ENCODE results near the gene SLAMF7. TPM values are rescaled to one million over a fixed set of nuclear protein-coding genes. Genes with fewer than 3 reads are reported as not detected.

SLAMF7 gene
- total and polyA plus RNA-seq, 2 experiments from 2014 or later: 0.11 TPM; not detected in 1

GRCh38 chr1:160772331-160772730, 33.3 kb downstream of the SLAMF7 start:
- peaks cover 2% of the 10 kb centered on the region for H3K27me3 Mint-ChIP-seq (ENCODE audit: insufficient read depth, low read depth, poor library complexity)
- Histone ChIP-seq H3K27me3 (ENCODE audit: insufficient read depth) (no peaks in the 10 kb centered on the region), H2AFZ (no peak overlapping the region), H3F3A (replicated peaks; ENCODE audit: low read depth) (no peaks in the 10 kb centered on the region), H3K36me3 (ENCODE audit: insufficient read depth) (0 out of 2 replicates have a peak, but pooled peaks cover 3% of the 10 kb centered on the region), H3K27ac (ENCODE audit: low read depth) (no peak overlapping the region), H3K4me2 (no peak overlapping the region), H3K4me1 (ENCODE audit: insufficient read depth) (no peaks in the 10 kb centered on the region), H4K20me1 (replicated peaks; ENCODE audit: insufficient read depth) (no peaks in the 10 kb centered on the region), H3K9me2 (ENCODE audit: insufficient read depth) (no peaks in the 10 kb centered on the region), H3K79me2 (replicated peaks; ENCODE audit: insufficient read depth) (no peaks in the 10 kb centered on the region), H3K4me3 (no peak overlapping the region)
- H3K4me1 Mint-ChIP-seq: peaks cover 6% of the 10 kb centered on the region
- no peak overlapping the region for H3K27ac Mint-ChIP-seq
- DNase-seq (ENCODE audit: low spot score) (no peak), ATAC-seq (no peak)
- TF ChIP-seq EZH2 (IDR thresholded peaks at IDR 0.05; ENCODE audit: low read depth, unreplicated experiment) (no peak), ZNF114 (CRISPR knock-in tag; IDR thresholded peaks at IDR 0.05) (no peak), ZNF331 (CRISPR knock-in tag; IDR thresholded peaks at IDR 0.05; ENCODE audit: low read depth) (no peak), JUNB (IDR thresholded peaks at IDR 0.05; ENCODE audit: unreplicated experiment) (no peak), EZH2phosphoT487 (IDR thresholded peaks at IDR 0.05; ENCODE audit: unreplicated experiment) (no peak), STAT1 (IDR thresholded peaks at IDR 0.05; ENCODE audit: unreplicated experiment) (no peak), CTCF (conservative IDR thresholded peaks at IDR 0.05; ENCODE audit: low read depth in 2 of 2) (no peak)
- no peak overlapping the region for H3K4me3 Mint-ChIP-seq
- no peaks in the 10 kb centered on the region for H3K9me3 Mint-ChIP-seq
- no peaks in the 10 kb centered on the region for H3K36me3 Mint-ChIP-seq (ENCODE audit: low read depth)

- no peaks in the 10 kb centered on the region for H3K79me2 ChIP-seq (replicated peaks; ENCODE audit: insufficient read depth)
- peaks cover 2% of the 10 kb centered on the region for H3K27me3 Mint-ChIP-seq (ENCODE audit: insufficient read depth, low read depth, poor library complexity)
- H4K20me1 ChIP-seq (replicated peaks; ENCODE audit: insufficient read depth): no peaks in the 10 kb centered on the region
- no peak overlapping the region for H3K4me2 ChIP-seq
- peaks cover 2% of the 10 kb centered on the region for H3K4me1 Mint-ChIP-seq
- H3K4me3 Mint-ChIP-seq: no peak overlapping the region
- no peak overlapping the region for H3K27ac ChIP-seq (ENCODE audit: low read depth)
- H3F3A ChIP-seq (replicated peaks; ENCODE audit: low read depth): no peaks in the 10 kb centered on the region
- no peaks in the 10 kb centered on the region for H3K27me3 ChIP-seq (ENCODE audit: insufficient read depth)
- H3K27ac Mint-ChIP-seq: no peak overlapping the region
- H3K4me3 ChIP-seq: no peak overlapping the region
- 0 out of 2 replicates have a peak, but pooled peaks cover 3% of the 10 kb centered on the region for H3K36me3 ChIP-seq (ENCODE audit: insufficient read depth)
- no peak for TF ChIP-seq REST (IDR thresholded peaks at IDR 0.05; ENCODE audit: unreplicated experiment)
- no peak for TF ChIP-seq ETS1 (IDR thresholded peaks at IDR 0.05)
- no peaks in the 10 kb centered on the region for H3K4me1 ChIP-seq (ENCODE audit: insufficient read depth)
- ATAC-seq (no peak), DNase-seq (ENCODE audit: low spot score) (no peak)
- no peaks in the 10 kb centered on the region for H3K36me3 Mint-ChIP-seq (ENCODE audit: low read depth)
- H2AFZ ChIP-seq: no peak overlapping the region
- no peaks in the 10 kb centered on the region for H3K9me3 Mint-ChIP-seq
- H3K9me2 ChIP-seq (ENCODE audit: insufficient read depth): no peaks in the 10 kb centered on the region
These were observed 34.0 kb downstream of the SLAMF7 start for GRCh38 chr1:160773093-160773492.
